GM12801 (cell line): ENCODE data around the gene RFX7.

Experiments
- CTCF ChIP-seq: IDR thresholded peaks from one replicate; pipeline ENCODE4 v1.5.1; 2011; ENCODE audit warnings: control low read depth; ENCODE audit not compliant: insufficient read length; ENCODE audit errors: extremely low read depth

RFX7 gene

GRCh38 chr15:56261854-56262509 is 18.3 kb upstream of the RFX7 start:
- no peak for TF ChIP-seq CTCF

GRCh38 chr15:56254265-56254664 is 10.6 kb upstream of the RFX7 start:
- TF ChIP-seq CTCF, result no peak

GRCh38 chr15:56252386-56252785 is 8.7 kb upstream of the RFX7 start:
- TF ChIP-seq CTCF, result no peak

GRCh38 chr15:56251315-56252095 is 7.8 kb upstream of the RFX7 start:
- no peak for TF ChIP-seq CTCF

GRCh38 chr15:56250626-56251025 is 6.9 kb upstream of the RFX7 start:
- no peak for TF ChIP-seq CTCF

GRCh38 chr15:56249092-56249491 is 5.4 kb upstream of the RFX7 start:
- no peak for TF ChIP-seq CTCF

GRCh38 chr15:56248311-56248992 is 4.8 kb upstream of the RFX7 start:
- no peak for TF ChIP-seq CTCF
